CD14-positive monocyte (primary cell): ENCODE measurements around the gene GABRB2. TPM values are rescaled to one million over a fixed set of nuclear protein-coding genes. Genes with fewer than 3 reads are reported as not detected.

Experiments
- DNase-seq, 3 donors: peaks; one replicate each; pipeline ENCODE4 v3.0.0-alpha.2; 2011 to 2022
- H2AFZ ChIP-seq: 2 replicates; pipeline ENCODE4 v1.6.0; 2012; ENCODE audit warnings: mild to moderate bottlenecking, low read depth, low read length, inconsistent platforms; ENCODE audit not compliant: insufficient read depth, poor library complexity, severe bottlenecking
- H3K27ac ChIP-seq, 2 donors: 1 replicate in 1 of 2; 2 replicates in 1 of 2; pipeline ENCODE4 v1.5.1; 2012 to 2013; ENCODE audit warnings: low read length in 2 of 2, control low read depth in 1 of 2, inconsistent platforms in 1 of 2, low read depth in 1 of 2, mild to moderate bottlenecking in 1 of 2
- H3K27me3 ChIP-seq, 2 donors: one replicate each; pipeline versions ENCODE4 v1.6.0 to v1.6.1; 2011 to 2013; ENCODE audit warnings: low read length in 2 of 2; ENCODE audit not compliant: control insufficient read depth in 2 of 2, insufficient read depth in 2 of 2
- H3K36me3 ChIP-seq, 2 donors: replicated peaks in 1 of 2; 1 replicate in 1 of 2; 2 replicates in 1 of 2; pipeline versions ENCODE4 v1.5.1 to v1.6.1; 2012 to 2013; ENCODE audit warnings: low read length in 2 of 2, control low read depth in 1 of 2, inconsistent platforms in 1 of 2, mild to moderate bottlenecking in 1 of 2; ENCODE audit not compliant: insufficient read depth in 2 of 2, control insufficient read depth in 1 of 2
- H3K4me1 ChIP-seq, 2 donors: 1 replicate in 1 of 2; 2 replicates in 1 of 2; pipeline versions ENCODE4 v1.5.1 to v1.6.1; 2012 to 2013; ENCODE audit warnings: low read length in 2 of 2, control low read depth in 1 of 2, inconsistent platforms in 1 of 2, mild to moderate bottlenecking in 1 of 2, moderate library complexity in 1 of 2; ENCODE audit not compliant: insufficient read depth in 2 of 2, control insufficient read depth in 1 of 2
- H3K4me2 ChIP-seq: replicated peaks from 2 replicates; pipeline ENCODE3; 2012; ENCODE audit warnings: low read length, moderate library complexity, mild to moderate bottlenecking; ENCODE audit not compliant: poor library complexity, severe bottlenecking; ENCODE audit errors: extremely low read depth
- H3K4me3 ChIP-seq, 3 experiments: fragments of 200-600 bp in 1 of 3; sonication (generic) in 1 of 3; replicated peaks in 1 of 3; 1 replicate in 2 of 3; 2 replicates in 1 of 3; pipeline ENCODE4 v1.5.1; 2011 to 2013; ENCODE audit warnings: low read length in 3 of 3, mild to moderate bottlenecking in 3 of 3, control low read depth in 2 of 3, low read depth in 2 of 3, inconsistent platforms in 1 of 3, moderate library complexity in 1 of 3
- H3K79me2 ChIP-seq: 2 replicates; pipeline ENCODE4 v1.6.0; 2012; ENCODE audit warnings: mild to moderate bottlenecking, control low read depth, inconsistent platforms, low read length, moderate library complexity; ENCODE audit not compliant: insufficient read depth
- H3K9ac ChIP-seq: 2 replicates; pipeline ENCODE4 v1.6.0; 2017; ENCODE audit warnings: low read length, mild to moderate bottlenecking; ENCODE audit not compliant: insufficient read depth, poor library complexity, severe bottlenecking
- H3K9me3 ChIP-seq, 2 donors: replicated peaks in 1 of 2; 1 replicate in 1 of 2; 2 replicates in 1 of 2; pipeline versions ENCODE4 v1.5.1 to v1.6.1; 2012 to 2013; ENCODE audit warnings: low read length in 2 of 2, control low read depth in 1 of 2; ENCODE audit not compliant: control insufficient read depth in 1 of 2, insufficient read depth in 1 of 2
- H4K20me1 ChIP-seq: 2 replicates; pipeline ENCODE4 v1.6.0; 2012; ENCODE audit warnings: mild to moderate bottlenecking, low read length, control low read depth, moderate library complexity; ENCODE audit not compliant: insufficient read depth
- H3K27ac Mint-ChIP-seq, 7 donors: one replicate each; pipeline ENCODE4 v1.8.0; 2020; ENCODE audit warnings: mild to moderate bottlenecking in 7 of 7, mixed read lengths in 7 of 7, moderate library complexity in 6 of 7, inconsistent platforms in 2 of 7
- H3K27me3 Mint-ChIP-seq, 3 donors: one replicate each; pipeline ENCODE4 v1.8.0; 2021 to 2022; ENCODE audit warnings: low read depth in 3 of 3, mild to moderate bottlenecking in 3 of 3, mixed read lengths in 3 of 3, moderate library complexity in 3 of 3, inconsistent platforms in 1 of 3
- H3K36me3 Mint-ChIP-seq, 2 donors: one replicate each; pipeline ENCODE4 v1.8.0; 2020; ENCODE audit warnings: mixed read lengths in 2 of 2, inconsistent platforms in 1 of 2, mild to moderate bottlenecking in 1 of 2
- H3K4me1 Mint-ChIP-seq: one replicate; pipeline ENCODE4 v1.8.0; 2020; ENCODE audit warnings: mild to moderate bottlenecking, mixed read lengths
- H3K4me3 Mint-ChIP-seq, 2 donors: one replicate each; pipeline ENCODE4 v1.8.0; 2020; ENCODE audit warnings: mild to moderate bottlenecking in 2 of 2, mixed read lengths in 2 of 2, moderate library complexity in 1 of 2
- H3K9me3 Mint-ChIP-seq, 7 donors: one replicate each; pipeline ENCODE4 v1.8.0; 2020 to 2022; ENCODE audit warnings: mixed read lengths in 7 of 7, mild to moderate bottlenecking in 6 of 7, moderate library complexity in 6 of 7, inconsistent platforms in 2 of 7
- WGBS: methylation state at CpG from one replicate; pipeline ENCODE4 v1.1.5; 2013; ENCODE audit warnings: missing lambda C conversion rate; ENCODE audit not compliant: insufficient coverage; 5-methylcytosine and 5-hydroxymethylcytosine counted together
- intact Hi-C, 2 donors: fragments of 100-400 bp; cut with micrococcal nuclease; formaldehyde crosslinking; loops; one replicate each; pipeline versions ENCODE4 v1.15.0 to v1.15.1; 2023
- polyA plus RNA-seq, 3 donors: library from polyadenylated mRNA; depleted of rRNA in 1 of 3; unstranded in 2 of 3; stranded (reverse) in 1 of 3; fragments of 300-500 nt in 2 of 3; fragments of >200 nt in 1 of 3; fragmentation: Illumina TruSeq in 2 of 3; gene quantifications; 1 replicate in 2 of 3; 2 replicates in 1 of 3; pipeline ENCODE4 v1.2.3, GENCODE V29; 2012 to 2021
- TF ChIP-seq, protein P1 (sequence below): fragments of 200-600 bp; IDR thresholded peaks from one replicate; pipeline ENCODE4 v1.8.0; 2022; ENCODE audit warnings: antibody characterized with exemption, mild to moderate bottlenecking

GABRB2 gene
- polyA plus RNA-seq, 3 donors: not detected

DNA sequence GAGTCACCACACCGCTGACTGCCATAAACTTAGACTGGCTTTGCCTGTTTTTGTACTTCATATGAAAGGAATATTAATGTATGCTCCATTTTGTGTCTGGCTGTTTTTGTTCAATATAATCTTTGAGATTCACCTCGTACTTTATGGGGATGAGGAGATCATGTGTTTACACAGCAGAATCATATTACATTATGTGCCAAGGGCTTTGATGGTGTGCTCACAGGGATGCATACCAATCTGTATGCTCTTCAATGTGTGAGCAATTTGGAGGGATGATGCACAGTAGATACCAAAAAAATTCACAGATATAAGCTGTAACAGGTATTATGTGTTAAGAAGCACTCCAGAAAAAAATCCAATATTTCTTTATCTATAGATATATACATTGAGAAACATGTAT is 113.7 kb downstream of the GABRB2 start:
- no peak overlapping the region for H3K27ac ChIP-seq
- no peak overlapping the region for H3K4me3 ChIP-seq
- Mint-ChIP-seq H3K9me3 (no peaks in the 10 kb centered on the region), H3K36me3 (no peaks in the 10 kb centered on the region), H3K27me3 (peaks cover 0 to 2% (median 1%) of the 10 kb centered on the region in 3 donors), H3K4me1 (no peaks in the 10 kb centered on the region), H3K4me3 (no peak overlapping the region), H3K27ac (no peak overlapping the region)
- H3K4me1 ChIP-seq: no peaks in the 10 kb centered on the region
- intact Hi-C loops: no loop called here
- no peaks in the 10 kb centered on the region for H3K79me2 ChIP-seq
- H3K9ac ChIP-seq: no peak overlapping the region
- H4K20me1 ChIP-seq: no peaks in the 10 kb centered on the region
- H3K9me3 ChIP-seq: peaks cover 0 to 2% of the 10 kb centered on the region in 2 donors
- H3K27me3 ChIP-seq: no peaks in the 10 kb centered on the region
- TF ChIP-seq, protein P1, sequence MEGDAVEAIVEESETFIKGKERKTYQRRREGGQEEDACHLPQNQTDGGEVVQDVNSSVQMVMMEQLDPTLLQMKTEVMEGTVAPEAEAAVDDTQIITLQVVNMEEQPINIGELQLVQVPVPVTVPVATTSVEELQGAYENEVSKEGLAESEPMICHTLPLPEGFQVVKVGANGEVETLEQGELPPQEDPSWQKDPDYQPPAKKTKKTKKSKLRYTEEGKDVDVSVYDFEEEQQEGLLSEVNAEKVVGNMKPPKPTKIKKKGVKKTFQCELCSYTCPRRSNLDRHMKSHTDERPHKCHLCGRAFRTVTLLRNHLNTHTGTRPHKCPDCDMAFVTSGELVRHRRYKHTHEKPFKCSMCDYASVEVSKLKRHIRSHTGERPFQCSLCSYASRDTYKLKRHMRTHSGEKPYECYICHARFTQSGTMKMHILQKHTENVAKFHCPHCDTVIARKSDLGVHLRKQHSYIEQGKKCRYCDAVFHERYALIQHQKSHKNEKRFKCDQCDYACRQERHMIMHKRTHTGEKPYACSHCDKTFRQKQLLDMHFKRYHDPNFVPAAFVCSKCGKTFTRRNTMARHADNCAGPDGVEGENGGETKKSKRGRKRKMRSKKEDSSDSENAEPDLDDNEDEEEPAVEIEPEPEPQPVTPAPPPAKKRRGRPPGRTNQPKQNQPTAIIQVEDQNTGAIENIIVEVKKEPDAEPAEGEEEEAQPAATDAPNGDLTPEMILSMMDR: no peak
- 100% methylated on average over 1 of the region's 2 CpGs for WGBS
- DNase-seq: no peak
- no peaks in the 10 kb centered on the region for H3K36me3 ChIP-seq
- no peak overlapping the region for H3K4me2 ChIP-seq
- H2AFZ ChIP-seq: no peak overlapping the region

DNA sequence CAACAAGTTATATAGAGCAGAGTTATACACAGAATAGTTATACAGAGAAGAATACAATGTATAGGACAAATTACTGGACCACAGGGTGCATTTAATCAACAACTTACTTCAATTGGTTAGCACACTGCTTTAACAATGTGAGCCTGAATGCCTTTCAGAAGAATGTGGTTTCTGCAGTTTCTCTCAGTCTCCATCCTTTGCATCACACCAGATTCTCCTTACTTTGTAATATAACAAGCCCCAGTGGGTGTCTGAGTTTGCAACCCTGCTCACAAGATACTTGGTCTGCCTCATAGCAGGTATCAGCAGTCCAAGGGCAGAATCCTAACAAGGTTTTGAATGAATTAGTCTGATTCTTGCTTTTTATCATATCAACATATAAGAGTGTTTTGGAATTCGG is 114.6 kb downstream of the GABRB2 start:
- no peaks in the 10 kb centered on the region for H3K4me1 ChIP-seq
- WGBS: no CpG with 5 or more reads among the region's 1 CpG
- H3K9ac ChIP-seq: no peak overlapping the region
- Mint-ChIP-seq H3K9me3 (no peaks in the 10 kb centered on the region), H3K4me1 (no peaks in the 10 kb centered on the region), H3K36me3 (no peaks in the 10 kb centered on the region), H3K27me3 (peaks cover 0 to 1% (median 0%) of the 10 kb centered on the region in 3 donors), H3K4me3 (no peak overlapping the region), H3K27ac (no peak overlapping the region)
- no peaks in the 10 kb centered on the region for H3K9me3 ChIP-seq
- H3K79me2 ChIP-seq: no peaks in the 10 kb centered on the region
- H3K36me3 ChIP-seq: no peaks in the 10 kb centered on the region
- intact Hi-C loops: no loop called here
- no peak overlapping the region for H2AFZ ChIP-seq
- TF ChIP-seq, protein P1: no peak
- no peak overlapping the region for H3K4me3 ChIP-seq
- H4K20me1 ChIP-seq: no peaks in the 10 kb centered on the region
- H3K27me3 ChIP-seq: no peaks in the 10 kb centered on the region
- H3K4me2 ChIP-seq: no peak overlapping the region
- no peak overlapping the region for H3K27ac ChIP-seq
- no peak for DNase-seq
